GM19452 (cell line): ENCODE results near the gene NSF.
"Not testable (repeated sequence)": the region's sequence is repeated elsewhere in the genome, so short reads cannot be mapped to it uniquely, and the experiment has no call there.

Experiments used
- ATAC-seq: cut with Tn5 transposase; IDR thresholded peaks from one replicate; pipeline ENCODE4 v1.9.1; 2021; ENCODE audit not compliant: unreplicated experiment

The NSF gene

GRCh38 chr17:46628753-46629436 lies 38.4 kb downstream of the NSF start:
- ATAC-seq, result peak; percentile 69

DNA sequence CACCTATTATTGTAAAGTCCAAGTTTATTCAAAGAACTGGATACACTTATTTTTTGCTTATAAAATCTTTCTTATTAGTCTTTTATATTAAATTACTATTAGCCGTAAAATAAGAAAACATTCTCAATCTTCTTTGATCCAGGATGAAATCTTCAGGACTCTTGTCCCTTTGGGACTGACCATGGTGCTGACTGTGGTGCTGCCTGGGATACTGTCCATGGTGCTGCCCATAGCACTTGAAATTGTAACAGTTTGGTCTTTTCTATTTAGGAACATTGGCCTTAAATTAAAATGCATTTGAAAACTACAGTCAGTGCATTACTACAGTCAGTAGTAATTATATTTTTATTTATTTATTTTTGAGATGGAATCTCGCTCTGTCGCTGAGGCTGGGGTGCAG lies 41.7 kb downstream of the NSF start:
- ATAC-seq, result not testable (repeated sequence)

- ATAC-seq, result not testable (repeated sequence)
These were observed 44.4 kb downstream of the NSF start for GRCh38 chr17:46634844-46635243.

DNA sequence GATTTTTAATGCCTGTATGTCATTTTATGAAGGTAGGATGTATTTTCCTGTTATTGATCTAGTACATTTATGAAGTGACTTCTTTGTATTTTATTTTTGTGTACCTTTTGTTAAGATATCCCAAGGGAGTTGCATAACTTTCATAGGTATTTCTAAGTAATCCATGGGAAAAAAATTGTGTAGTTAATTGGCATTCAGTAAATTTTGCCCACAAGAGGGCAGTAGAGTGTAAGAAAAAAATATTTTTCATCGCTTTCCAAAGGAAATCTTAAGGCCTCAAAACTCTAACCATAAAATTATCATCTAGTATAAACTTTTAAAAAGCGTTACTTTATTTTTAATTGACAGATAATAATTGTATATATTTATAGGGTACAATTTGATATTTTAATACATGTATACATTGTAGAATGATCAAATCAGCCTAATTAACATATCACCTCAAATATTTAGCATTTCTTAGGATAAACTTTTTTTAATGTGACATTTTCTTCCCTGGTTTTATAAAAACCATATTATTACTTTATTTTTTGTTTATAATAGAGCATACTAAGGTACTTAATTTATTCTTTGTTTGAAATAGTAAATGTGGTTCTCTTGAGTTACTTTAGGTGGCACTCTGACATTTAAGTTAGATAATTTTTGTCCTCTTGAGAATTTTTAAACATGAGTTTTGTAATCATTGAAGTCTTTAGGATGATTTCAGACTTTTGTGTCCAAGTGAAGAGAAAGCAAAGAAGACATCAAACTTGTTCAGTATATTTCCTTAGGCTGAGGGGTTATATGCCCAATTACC lies 51.6 kb downstream of the NSF start:
- not testable (repeated sequence) for ATAC-seq

DNA sequence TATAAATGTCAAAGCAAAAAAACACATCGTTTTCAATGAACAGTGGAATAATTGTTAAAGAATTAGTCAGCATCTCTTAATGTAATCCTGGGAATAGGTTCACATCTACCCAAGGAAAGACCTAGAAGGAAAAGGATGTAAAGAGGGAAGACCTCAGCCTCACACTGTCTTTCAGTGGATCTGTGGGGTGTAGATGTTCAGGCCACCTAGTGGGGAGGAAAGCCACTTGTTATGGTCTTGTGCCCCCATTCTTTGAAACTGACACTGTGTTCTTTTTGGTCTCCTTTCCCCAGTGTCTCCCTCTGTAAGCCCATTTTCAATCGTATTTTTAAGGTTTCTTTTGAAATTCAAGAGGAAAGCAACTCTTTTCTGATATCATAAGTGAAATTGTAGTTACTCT lies 56.8 kb downstream of the NSF start:
- not testable (repeated sequence) for ATAC-seq

GRCh38 chr17:46647688-46648278 lies 57.3 kb downstream of the NSF start:
- ATAC-seq, result not testable (repeated sequence)

DNA sequence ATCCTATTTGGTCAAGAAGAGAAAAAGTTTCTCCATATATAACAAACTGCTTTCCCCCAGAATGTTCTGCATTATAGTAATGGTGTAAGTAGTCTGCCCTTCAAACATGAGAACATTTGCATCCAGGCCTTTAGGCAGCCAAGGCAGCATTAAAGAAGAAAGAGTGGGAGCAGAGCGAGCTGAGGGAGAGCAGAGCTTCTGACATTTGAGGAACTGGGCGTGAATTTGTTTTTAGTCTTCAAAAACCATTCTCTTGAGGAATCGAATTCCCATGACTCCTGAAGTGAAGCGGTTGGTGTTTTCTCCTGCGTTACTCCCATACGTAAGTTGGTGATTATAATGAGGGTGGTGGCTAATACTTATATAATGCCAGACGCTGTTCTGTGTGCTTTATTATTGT lies 58.8 kb downstream of the NSF start:
- not testable (repeated sequence) for ATAC-seq

DNA sequence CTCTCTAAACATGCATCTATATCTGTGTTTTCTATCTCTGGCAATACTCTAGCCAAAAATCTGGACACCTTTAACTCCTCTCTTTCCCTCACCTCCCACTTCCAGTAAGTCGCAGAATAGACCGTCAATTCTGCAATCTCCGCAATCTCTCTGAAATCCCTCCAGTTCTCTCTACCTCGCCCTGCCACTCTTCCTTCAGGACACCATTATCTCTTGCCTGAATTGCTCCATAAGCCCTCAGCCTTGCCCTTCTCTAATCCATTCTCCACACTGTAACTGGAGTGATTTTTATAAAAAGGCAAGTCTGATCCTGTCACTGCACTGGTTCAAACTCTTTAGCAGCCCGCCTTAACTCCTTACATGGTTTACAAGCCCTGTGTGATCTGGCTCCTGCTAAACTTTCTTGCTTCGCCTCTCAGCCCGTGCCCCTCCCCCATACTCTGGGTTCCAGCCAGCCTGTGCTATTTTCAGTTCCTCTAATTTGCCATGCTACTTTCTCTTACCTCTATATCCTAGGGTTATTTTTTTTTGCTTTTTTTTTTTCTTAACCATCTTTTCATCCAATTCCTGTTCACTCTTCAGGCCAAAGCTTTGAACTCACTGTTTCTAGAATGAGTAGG lies 61.7 kb downstream of the NSF start:
- peak; percentile 53 for ATAC-seq

- not testable (repeated sequence) for ATAC-seq
These were observed 67.8 kb downstream of the NSF start for GRCh38 chr17:46658235-46658634.

- ATAC-seq, result not testable (repeated sequence)
These were observed 69.2 kb downstream of the NSF start for GRCh38 chr17:46659702-46660101.

DNA sequence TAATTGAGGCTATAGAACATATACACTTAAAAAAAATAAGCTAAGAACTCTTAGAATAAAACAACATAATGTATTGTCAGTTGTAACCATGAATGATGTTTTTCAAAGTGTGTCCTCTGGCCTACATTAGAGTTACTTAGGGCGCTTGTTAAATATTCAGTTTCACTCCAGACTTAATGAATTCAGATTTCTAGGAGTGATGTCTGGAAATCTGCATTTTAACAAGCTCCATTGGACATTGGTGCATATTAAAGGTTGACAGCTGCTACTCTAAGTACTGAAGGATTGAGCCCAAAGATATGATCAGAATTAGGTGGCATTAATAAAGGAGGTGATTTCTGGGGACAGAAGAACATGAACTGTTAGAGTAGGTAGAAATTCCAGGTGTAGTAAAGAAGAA lies 72.7 kb downstream of the NSF start:
- not testable (repeated sequence) for ATAC-seq

DNA sequence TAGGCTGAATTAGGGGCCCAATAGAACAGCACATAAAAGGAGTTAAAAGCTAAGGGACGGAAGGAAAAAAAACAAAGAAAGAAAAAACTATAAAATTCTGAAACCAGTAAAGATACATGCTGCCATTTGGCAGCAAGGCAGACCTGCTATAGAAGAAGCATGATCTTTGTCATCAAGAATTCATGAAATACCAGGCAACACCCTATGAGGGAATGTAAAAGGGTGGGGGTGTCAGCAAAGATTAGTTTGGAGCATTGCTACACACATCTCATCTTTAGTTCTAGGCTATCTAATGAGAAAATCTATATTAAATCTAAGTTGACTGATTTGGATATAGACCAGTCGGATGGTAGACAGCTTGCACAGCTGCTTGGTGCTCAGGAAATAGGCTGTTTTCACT lies 73.1 kb downstream of the NSF start:
- not testable (repeated sequence) for ATAC-seq

GRCh38 chr17:46665969-46666368 lies 75.5 kb downstream of the NSF start:
- ATAC-seq, result not testable (repeated sequence)

DNA sequence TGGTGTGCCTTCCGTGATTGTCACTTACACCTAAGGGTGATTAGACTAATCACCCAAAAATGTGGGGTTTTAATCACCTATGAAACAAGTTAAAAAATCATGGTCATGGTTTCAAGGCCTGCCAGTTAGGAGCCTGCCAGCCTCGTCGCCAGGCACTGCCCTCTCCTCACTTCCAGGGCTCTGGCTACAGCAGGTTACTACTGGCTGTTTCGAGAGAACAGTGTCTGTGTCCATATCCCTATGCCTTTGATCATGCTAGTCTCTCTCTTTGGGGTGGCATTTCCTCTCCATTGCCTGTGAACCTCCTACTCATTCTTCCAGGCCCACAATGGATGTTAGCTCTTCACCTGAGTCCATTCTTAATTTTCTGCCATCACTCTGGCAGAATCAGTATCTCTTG lies 80.3 kb downstream of the NSF start:
- not testable (repeated sequence) for ATAC-seq

- not testable (repeated sequence) for ATAC-seq
These were observed 82.3 kb downstream of the NSF start for GRCh38 chr17:46672777-46673176.

DNA sequence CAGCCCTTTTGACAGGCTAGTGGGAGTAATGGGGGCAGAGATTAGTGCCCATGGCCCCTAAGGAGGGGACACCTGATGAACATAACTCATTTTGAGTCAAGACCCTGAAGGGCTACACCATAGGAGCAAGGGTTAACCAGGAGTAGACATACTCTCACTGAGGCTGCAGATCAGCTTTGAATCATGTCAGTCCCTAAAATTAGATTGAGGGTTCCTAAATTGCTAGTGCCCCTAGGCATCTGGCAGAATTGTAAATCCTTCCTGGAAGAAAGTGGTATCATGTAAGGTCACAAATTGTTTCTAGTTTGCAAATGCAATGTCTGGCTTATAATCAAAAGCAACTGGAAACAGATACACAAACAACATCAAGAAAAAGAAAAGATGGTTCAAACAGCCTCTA lies 87.3 kb downstream of the NSF start:
- not testable (repeated sequence) for ATAC-seq

- ATAC-seq, result not testable (repeated sequence)
These were observed 93.2 kb downstream of the NSF start for GRCh38 chr17:46683653-46684052.

DNA sequence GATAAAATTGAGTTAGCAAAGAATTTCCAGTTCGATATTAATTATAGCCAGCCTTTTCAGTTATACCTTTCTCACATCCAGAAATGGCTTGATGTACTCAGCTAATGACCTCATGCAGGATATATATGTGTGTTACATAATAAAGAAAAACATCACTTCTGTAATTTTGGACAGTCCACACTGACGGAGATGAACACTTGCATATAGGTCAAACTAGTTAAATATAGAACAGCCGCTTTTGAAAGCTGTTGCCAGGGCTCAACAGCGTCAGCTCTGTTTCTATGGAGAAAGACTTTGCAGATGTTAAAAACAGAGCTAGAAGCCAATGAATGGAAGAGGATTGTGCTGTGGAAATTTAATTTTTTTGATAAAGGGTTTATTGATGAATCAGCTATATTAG lies 94.8 kb downstream of the NSF start:
- not testable (repeated sequence) for ATAC-seq

DNA sequence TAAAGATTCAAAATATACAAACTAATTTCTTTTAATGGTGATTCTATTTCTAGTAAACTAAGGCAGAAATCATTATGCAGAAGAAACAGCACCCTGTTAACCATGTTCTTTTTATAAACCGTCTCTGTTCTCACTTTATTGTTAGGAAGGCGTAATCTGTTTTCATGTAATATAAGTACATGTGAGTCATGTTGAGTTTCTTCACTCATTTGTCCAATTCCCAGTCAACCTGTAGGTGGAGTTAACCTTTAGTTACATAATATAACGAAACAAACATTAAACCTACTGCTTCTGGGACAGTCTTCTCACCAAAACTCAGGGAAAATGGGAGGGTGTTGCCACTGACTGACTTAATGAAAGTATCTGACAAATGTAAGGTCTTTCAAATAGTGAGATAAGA lies 101.7 kb downstream of the NSF start:
- ATAC-seq, result not testable (repeated sequence)

- ATAC-seq, result not testable (repeated sequence)
These were observed 102.8 kb downstream of the NSF start for GRCh38 chr17:46693283-46693682.

- not testable (repeated sequence) for ATAC-seq
These were observed 106.1 kb downstream of the NSF start for GRCh38 chr17:46696522-46696921.
